ENCODE results near the gene MAGI3.
"Not testable (repeated sequence)": the region's sequence is repeated elsewhere in the genome, so short reads cannot be mapped to it uniquely, and the experiment has no call there.

- not testable (repeated sequence) for TF ChIP-seq CTCF, POLR2A (IDR thresholded peaks at IDR 0.05)
Observed at GRCh38 chr1:113718621-113719020, 328.3 kb downstream of the MAGI3 start.

Data from adrenal gland (tissue), 5 donors.